ENCODE results near the gene PITPNC1. TPM values are rescaled to one million over a fixed set of nuclear protein-coding genes. Genes with fewer than 3 reads are reported as not detected.

Gene PITPNC1
- total and polyA plus RNA-seq, 11 donors, result 7.0 to 20.8 (median 11.3) TPM

GRCh38 chr17:67509390-67510287 is 132.6 kb downstream of the PITPNC1 start:
- H3K4me3 ChIP-seq, result no peak overlapping the region
- intact Hi-C loops (cut with DNase I), result no loop called here

GRCh38 chr17:67511012-67511411 is 133.9 kb downstream of the PITPNC1 start:
- intact Hi-C loops (cut with DNase I), result no loop called here
- H3K27ac ChIP-seq, result no peak overlapping the region
- 80 to 94% (median 84%) methylated on average over 3 of the region's 3 CpGs for WGBS, 4 donors

More at GRCh38 chr17:67509390-67510287, 132.6 kb downstream of the PITPNC1 start:
- peaks cover 0 to 29% (median under 1%) of the 10 kb centered on the region in 12 donors for H3K4me1 ChIP-seq
- peak overlapping the region in 6 of 12 donors; percentile 1 to 84 (median 27) for H3K27ac ChIP-seq
- no peaks in the 10 kb centered on the region for H3K36me3 ChIP-seq
- no peaks in the 10 kb centered on the region for H3K27me3 ChIP-seq
- 64 to 75% (median 69%) methylated on average over 10 of the region's 10 CpGs for WGBS, 4 donors
- peak; percentile 47 to 86 (median 73) for ATAC-seq
- TF ChIP-seq POLR2A (IDR thresholded peaks at IDR 0.05) (no peak), CTCF (IDR thresholded peaks at IDR 0.05) (no peak)
- peaks cover 0 to 15% (median 3%) of the 10 kb centered on the region in 12 donors for H3K9me3 ChIP-seq
- DNase-seq, result no peak

DNA sequence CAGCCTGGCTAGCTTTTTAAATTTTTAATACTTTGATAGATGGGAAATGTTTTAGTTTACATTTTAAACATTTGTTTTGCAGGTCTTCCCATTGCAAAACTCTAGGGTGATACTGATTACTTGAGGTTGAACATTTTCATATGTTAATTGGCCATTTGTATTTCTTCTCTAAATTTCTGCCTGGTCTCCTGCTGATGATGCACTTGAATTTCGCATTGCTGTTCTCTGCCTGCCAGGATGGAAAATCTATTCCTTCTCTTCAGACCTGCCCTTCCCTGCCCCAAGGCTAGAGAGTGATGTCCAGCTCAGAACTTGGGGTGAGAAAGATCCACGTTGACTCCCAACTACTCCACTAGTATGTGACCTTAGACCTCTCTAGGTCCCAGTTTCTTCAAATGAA is 134.7 kb downstream of the PITPNC1 start:
- DNase-seq, result no peak
- 95 to 97% (median 97%) methylated on average over 2 of the region's 2 CpGs for WGBS, 4 donors
- Histone ChIP-seq H3K4me3 (no peak overlapping the region), H3K27ac (no peak overlapping the region), H3K9me3 (peaks cover 0 to 15% (median 3%) of the 10 kb centered on the region in 12 donors), H3K36me3 (no peaks in the 10 kb centered on the region), H3K27me3 (no peaks in the 10 kb centered on the region), H3K4me1 (peaks cover 4 to 49% (median 19%) of the 10 kb centered on the region in 12 donors)
- TF ChIP-seq POLR2A (IDR thresholded peaks at IDR 0.05) (no peak), CTCF (IDR thresholded peaks at IDR 0.05) (no peak)
- ATAC-seq, result no peak
- intact Hi-C loops (cut with DNase I), result no loop called here

More at GRCh38 chr17:67511012-67511411, 133.9 kb downstream of the PITPNC1 start:
- no peaks in the 10 kb centered on the region for H3K27me3 ChIP-seq
- H3K9me3 ChIP-seq, result peaks cover 0 to 15% (median 3%) of the 10 kb centered on the region in 12 donors
- no peak for ATAC-seq
- DNase-seq, result no peak
- TF ChIP-seq CTCF (IDR thresholded peaks at IDR 0.05) (no peak), POLR2A (IDR thresholded peaks at IDR 0.05) (no peak)
- no peaks in the 10 kb centered on the region for H3K36me3 ChIP-seq
- peaks cover 4 to 42% (median 14%) of the 10 kb centered on the region in 12 donors for H3K4me1 ChIP-seq
- no peak overlapping the region for H3K4me3 ChIP-seq

GRCh38 chr17:67514998-67515397 is 137.9 kb downstream of the PITPNC1 start:
- intact Hi-C loops (cut with DNase I), result no loop called here
- DNase-seq, result no peak
- TF ChIP-seq POLR2A (IDR thresholded peaks at IDR 0.05), result no peak
- TF ChIP-seq CTCF (IDR thresholded peaks at IDR 0.05), result no peak
- peak in 3 of 4 donors; percentile 25 to 74 (median 49) for ATAC-seq
- H3K27ac ChIP-seq, result peak overlapping the region in 10 of 12 donors; percentile 6 to 65 (median 28)
- 15 to 24% (median 21%) methylated on average over 4 of the region's 4 CpGs for WGBS, 4 donors
- no peaks in the 10 kb centered on the region for H3K36me3 ChIP-seq
- peaks cover 0 to 6% (median 0%) of the 10 kb centered on the region in 12 donors for H3K9me3 ChIP-seq
- H3K4me1 ChIP-seq, result peaks cover 4 to 52% (median 19%) of the 10 kb centered on the region in 12 donors
- no peaks in the 10 kb centered on the region for H3K27me3 ChIP-seq
- H3K4me3 ChIP-seq, result no peak overlapping the region
